Loucy (cell line): ENCODE data around the gene STT3A.

Experiments used
- EZH2phosphoT487 ChIP-seq: fragments of 200-600 bp; IDR thresholded peaks from 2 replicates; pipeline ENCODE4 v1.6.1; 2018; ENCODE audit warnings: antibody characterized with exemption, mild to moderate bottlenecking, moderate library complexity, borderline replicate concordance
- TF ChIP-seq, protein P1 (sequence below): fragments of 200-600 bp; sonication (generic); conservative IDR thresholded peaks from 2 replicates; pipeline ENCODE4 v1.5.1; 2014; ENCODE audit warnings: mild to moderate bottlenecking, antibody characterized with exemption, low read length

DNA sequence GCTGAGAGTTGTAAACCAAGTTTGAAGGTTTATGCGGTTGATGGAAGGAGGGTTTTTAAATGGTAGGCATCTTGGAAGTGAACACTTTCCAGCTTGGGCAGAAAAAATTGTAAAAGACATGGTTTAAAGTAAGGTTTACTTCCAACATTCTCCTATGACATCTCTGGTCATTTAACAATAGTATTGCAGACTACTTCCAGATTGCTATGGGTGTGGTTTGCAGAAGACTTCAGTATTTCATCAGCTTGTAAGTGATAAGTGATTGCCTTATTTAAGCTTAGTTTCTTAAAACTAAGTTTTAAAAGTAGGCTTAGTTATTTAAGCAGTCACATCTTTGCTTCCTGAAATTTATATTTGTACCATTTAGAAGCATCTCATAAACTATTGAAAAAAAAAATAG is 7.2 kb upstream of the STT3A start:
- TF ChIP-seq, protein P1, sequence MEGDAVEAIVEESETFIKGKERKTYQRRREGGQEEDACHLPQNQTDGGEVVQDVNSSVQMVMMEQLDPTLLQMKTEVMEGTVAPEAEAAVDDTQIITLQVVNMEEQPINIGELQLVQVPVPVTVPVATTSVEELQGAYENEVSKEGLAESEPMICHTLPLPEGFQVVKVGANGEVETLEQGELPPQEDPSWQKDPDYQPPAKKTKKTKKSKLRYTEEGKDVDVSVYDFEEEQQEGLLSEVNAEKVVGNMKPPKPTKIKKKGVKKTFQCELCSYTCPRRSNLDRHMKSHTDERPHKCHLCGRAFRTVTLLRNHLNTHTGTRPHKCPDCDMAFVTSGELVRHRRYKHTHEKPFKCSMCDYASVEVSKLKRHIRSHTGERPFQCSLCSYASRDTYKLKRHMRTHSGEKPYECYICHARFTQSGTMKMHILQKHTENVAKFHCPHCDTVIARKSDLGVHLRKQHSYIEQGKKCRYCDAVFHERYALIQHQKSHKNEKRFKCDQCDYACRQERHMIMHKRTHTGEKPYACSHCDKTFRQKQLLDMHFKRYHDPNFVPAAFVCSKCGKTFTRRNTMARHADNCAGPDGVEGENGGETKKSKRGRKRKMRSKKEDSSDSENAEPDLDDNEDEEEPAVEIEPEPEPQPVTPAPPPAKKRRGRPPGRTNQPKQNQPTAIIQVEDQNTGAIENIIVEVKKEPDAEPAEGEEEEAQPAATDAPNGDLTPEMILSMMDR = no peak
- no peak for TF ChIP-seq EZH2phosphoT487
